Measurements from ENCODE around the gene SHFL.

GRCh38 chr19:10139952-10140351 lies 53.8 kb downstream of the SHFL start:
- TF ChIP-seq CTCF (IDR thresholded peaks at IDR 0.05; ENCODE audit: low read depth, low read length, poor library complexity, severe bottlenecking) (no peak), EZH2phosphoT487 (IDR thresholded peaks at IDR 0.05; ENCODE audit: borderline replicate concordance, low read length) (no peak)

All from DOHH2 (cell line).